Measurements from ENCODE around the gene HBZ. TPM values are rescaled to one million over a fixed set of nuclear protein-coding genes. Genes with fewer than 3 reads are reported as not detected.
A peak's percentile ranks its signal among the peaks of the same experiment; 100 is the strongest.

Gene HBZ
- total and polyA plus RNA-seq, 2 of the 13 experiments (the other 11 are each of a cell fraction or from before 2014, with no cell fraction given): 0.21 TPM; not detected in 1

DNA sequence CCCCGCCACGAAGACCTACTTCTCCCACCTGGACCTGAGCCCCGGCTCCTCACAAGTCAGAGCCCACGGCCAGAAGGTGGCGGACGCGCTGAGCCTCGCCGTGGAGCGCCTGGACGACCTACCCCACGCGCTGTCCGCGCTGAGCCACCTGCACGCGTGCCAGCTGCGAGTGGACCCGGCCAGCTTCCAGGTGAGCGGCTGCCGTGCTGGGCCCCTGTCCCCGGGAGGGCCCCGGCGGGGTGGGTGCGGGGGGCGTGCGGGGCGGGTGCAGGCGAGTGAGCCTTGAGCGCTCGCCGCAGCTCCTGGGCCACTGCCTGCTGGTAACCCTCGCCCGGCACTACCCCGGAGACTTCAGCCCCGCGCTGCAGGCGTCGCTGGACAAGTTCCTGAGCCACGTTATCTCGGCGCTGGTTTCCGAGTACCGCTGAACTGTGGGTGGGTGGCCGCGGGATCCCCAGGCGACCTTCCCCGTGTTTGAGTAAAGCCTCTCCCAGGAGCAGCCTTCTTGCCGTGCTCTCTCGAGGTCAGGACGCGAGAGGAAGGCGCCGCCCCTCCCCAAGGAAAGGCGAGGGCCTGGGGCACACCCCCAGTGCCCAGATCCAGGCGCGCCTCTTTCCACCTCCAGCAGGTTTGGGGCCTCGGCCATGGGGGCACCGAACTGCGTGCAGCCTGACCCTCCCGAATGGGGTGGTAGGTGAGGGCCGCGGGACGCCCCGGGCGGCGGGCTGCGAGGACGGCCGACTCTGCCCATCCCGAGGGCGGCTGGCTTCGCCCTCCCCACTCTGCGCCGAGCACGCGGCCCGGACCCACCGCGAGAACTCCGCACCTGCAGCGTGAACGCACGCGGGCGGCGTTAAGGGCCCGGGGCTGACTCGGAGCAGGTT, 28.5 kb downstream of the HBZ start (continued):
- TF ChIP-seq, protein P1, sequence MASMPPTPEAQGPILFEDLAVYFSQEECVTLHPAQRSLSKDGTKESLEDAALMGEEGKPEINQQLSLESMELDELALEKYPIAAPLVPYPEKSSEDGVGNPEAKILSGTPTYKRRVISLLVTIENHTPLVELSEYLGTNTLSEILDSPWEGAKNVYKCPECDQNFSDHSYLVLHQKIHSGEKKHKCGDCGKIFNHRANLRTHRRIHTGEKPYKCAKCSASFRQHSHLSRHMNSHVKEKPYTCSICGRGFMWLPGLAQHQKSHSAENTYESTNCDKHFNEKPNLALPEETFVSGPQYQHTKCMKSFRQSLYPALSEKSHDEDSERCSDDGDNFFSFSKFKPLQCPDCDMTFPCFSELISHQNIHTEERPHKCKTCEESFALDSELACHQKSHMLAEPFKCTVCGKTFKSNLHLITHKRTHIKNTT (CRISPR knock-in tag; IDR thresholded peaks at IDR 0.05): no peak
- TF ChIP-seq ZNF713 (CRISPR knock-in tag; IDR thresholded peaks at IDR 0.05) (peak; percentile 91), ELF3 (CRISPR knock-in tag; IDR thresholded peaks at IDR 0.05) (peak; percentile 86), SP5 (CRISPR knock-in tag; IDR thresholded peaks at IDR 0.05; ENCODE audit: borderline replicate concordance, low read depth) (no peak; the same call in 1 of the 2 replicates), GLI4 (CRISPR knock-in tag; IDR thresholded peaks at IDR 0.05; ENCODE audit: borderline replicate concordance) (peak; percentile 99), ARNT (IDR thresholded peaks at IDR 0.05) (no peak), PCBP1 (IDR thresholded peaks at IDR 0.05; ENCODE audit: borderline replicate concordance, low read depth, low read length) (no peak), HNRNPLL (IDR thresholded peaks at IDR 0.05; ENCODE audit: low read depth, low read length, poor library complexity, severe bottlenecking) (peak; percentile 97), ZNF749 (CRISPR knock-in tag; IDR thresholded peaks at IDR 0.05; ENCODE audit: borderline replicate concordance) (peak; percentile 99), ZNF432 (CRISPR knock-in tag; IDR thresholded peaks at IDR 0.05; ENCODE audit: borderline replicate concordance) (peak; percentile 68; the same call in 1 of the 2 replicates), RFX1 (IDR thresholded peaks at IDR 0.05) (no peak), ZNF317 (CRISPR knock-in tag; IDR thresholded peaks at IDR 0.05) (no peak; the same call in 1 of the 2 replicates), ZNF121 (CRISPR knock-in tag; IDR thresholded peaks at IDR 0.05) (peak; percentile 64; the same call in 1 of the 2 replicates), ZNF761 (CRISPR knock-in tag; conservative IDR thresholded peaks at IDR 0.05) (peak; percentile 98), ZNF720 (CRISPR knock-in tag; IDR thresholded peaks at IDR 0.05) (peak; percentile 75), RFX3 (CRISPR knock-in tag; IDR thresholded peaks at IDR 0.05) (no peak), GFI1 (CRISPR knock-in tag; IDR thresholded peaks at IDR 0.05; ENCODE audit: borderline replicate concordance) (peak; percentile 89), ZFP62 (CRISPR knock-in tag; IDR thresholded peaks at IDR 0.05) (no peak)
- TF ChIP-seq, protein P2, sequence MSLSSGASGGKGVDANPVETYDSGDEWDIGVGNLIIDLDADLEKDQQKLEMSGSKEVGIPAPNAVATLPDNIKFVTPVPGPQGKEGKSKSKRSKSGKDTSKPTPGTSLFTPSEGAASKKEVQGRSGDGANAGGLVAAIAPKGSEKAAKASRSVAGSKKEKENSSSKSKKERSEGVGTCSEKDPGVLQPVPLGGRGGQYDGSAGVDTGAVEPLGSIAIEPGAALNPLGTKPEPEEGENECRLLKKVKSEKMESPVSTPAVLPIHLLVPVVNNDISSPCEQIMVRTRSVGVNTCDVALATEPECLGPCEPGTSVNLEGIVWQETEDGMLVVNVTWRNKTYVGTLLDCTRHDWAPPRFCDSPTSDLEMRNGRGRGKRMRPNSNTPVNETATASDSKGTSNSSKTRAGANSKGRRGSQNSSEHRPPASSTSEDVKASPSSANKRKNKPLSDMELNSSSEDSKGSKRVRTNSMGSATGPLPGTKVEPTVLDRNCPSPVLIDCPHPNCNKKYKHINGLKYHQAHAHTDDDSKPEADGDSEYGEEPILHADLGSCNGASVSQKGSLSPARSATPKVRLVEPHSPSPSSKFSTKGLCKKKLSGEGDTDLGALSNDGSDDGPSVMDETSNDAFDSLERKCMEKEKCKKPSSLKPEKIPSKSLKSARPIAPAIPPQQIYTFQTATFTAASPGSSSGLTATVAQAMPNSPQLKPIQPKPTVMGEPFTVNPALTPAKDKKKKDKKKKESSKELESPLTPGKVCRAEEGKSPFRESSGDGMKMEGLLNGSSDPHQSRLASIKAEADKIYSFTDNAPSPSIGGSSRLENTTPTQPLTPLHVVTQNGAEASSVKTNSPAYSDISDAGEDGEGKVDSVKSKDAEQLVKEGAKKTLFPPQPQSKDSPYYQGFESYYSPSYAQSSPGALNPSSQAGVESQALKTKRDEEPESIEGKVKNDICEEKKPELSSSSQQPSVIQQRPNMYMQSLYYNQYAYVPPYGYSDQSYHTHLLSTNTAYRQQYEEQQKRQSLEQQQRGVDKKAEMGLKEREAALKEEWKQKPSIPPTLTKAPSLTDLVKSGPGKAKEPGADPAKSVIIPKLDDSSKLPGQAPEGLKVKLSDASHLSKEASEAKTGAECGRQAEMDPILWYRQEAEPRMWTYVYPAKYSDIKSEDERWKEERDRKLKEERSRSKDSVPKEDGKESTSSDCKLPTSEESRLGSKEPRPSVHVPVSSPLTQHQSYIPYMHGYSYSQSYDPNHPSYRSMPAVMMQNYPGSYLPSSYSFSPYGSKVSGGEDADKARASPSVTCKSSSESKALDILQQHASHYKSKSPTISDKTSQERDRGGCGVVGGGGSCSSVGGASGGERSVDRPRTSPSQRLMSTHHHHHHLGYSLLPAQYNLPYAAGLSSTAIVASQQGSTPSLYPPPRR (CRISPR knock-in tag; IDR thresholded peaks at IDR 0.05; ENCODE audit: borderline replicate concordance): peak; percentile 75
- TF ChIP-seq, protein P3, sequence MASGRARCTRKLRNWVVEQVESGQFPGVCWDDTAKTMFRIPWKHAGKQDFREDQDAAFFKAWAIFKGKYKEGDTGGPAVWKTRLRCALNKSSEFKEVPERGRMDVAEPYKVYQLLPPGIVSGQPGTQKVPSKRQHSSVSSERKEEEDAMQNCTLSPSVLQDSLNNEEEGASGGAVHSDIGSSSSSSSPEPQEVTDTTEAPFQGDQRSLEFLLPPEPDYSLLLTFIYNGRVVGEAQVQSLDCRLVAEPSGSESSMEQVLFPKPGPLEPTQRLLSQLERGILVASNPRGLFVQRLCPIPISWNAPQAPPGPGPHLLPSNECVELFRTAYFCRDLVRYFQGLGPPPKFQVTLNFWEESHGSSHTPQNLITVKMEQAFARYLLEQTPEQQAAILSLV (CRISPR knock-in tag; IDR thresholded peaks at IDR 0.05; ENCODE audit: borderline replicate concordance): peak; percentile 97
- TF ChIP-seq, protein P4, sequence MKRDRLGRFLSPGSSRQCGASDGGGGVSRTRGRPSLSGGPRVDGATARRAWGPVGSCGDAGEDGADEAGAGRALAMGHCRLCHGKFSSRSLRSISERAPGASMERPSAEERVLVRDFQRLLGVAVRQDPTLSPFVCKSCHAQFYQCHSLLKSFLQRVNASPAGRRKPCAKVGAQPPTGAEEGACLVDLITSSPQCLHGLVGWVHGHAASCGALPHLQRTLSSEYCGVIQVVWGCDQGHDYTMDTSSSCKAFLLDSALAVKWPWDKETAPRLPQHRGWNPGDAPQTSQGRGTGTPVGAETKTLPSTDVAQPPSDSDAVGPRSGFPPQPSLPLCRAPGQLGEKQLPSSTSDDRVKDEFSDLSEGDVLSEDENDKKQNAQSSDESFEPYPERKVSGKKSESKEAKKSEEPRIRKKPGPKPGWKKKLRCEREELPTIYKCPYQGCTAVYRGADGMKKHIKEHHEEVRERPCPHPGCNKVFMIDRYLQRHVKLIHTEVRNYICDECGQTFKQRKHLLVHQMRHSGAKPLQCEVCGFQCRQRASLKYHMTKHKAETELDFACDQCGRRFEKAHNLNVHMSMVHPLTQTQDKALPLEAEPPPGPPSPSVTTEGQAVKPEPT (CRISPR knock-in tag; IDR thresholded peaks at IDR 0.05; ENCODE audit: low read depth): peak; percentile 97
